Chondrocyte (in vitro differentiated cells): ENCODE data around the gene MEA1. TPM values are rescaled to one million over a fixed set of nuclear protein-coding genes. Genes with fewer than 3 reads are reported as not detected.

ENCODE experiments used
- DNase-seq: peaks from one replicate; pipeline ENCODE4 v3.0.0; 2021; ENCODE audit warnings: mixed read lengths, low spot score
- H3K27ac Mint-ChIP-seq: one replicate; pipeline ENCODE4 v1.8.0; 2021; ENCODE audit warnings: mild to moderate bottlenecking, moderate library complexity, mixed read lengths; ENCODE audit not compliant: unreplicated experiment
- H3K27me3 Mint-ChIP-seq: 2 replicates; pipeline ENCODE4 v1.8.0; 2021; ENCODE audit warnings: low read depth, mixed read lengths
- H3K36me3 Mint-ChIP-seq: 2 replicates; pipeline ENCODE4 v1.8.0; 2021; ENCODE audit warnings: low read depth, mixed read lengths
- H3K4me1 Mint-ChIP-seq: 2 replicates; pipeline ENCODE4 v1.8.0; 2021; ENCODE audit warnings: low read depth, mild to moderate bottlenecking, mixed read lengths
- H3K4me3 Mint-ChIP-seq: one replicate; pipeline ENCODE4 v1.8.0; 2021; ENCODE audit warnings: mild to moderate bottlenecking, moderate library complexity, mixed read lengths; ENCODE audit not compliant: unreplicated experiment
- H3K9me3 Mint-ChIP-seq: 2 replicates; pipeline ENCODE4 v1.8.0; 2021; ENCODE audit warnings: low read depth, mixed read lengths
- CTCF ChIP-seq: fragments of 200-600 bp; sonication (generic); IDR thresholded peaks from 2 replicates; pipeline ENCODE4 v1.5.0; 2021; ENCODE audit warnings: antibody characterized with exemption, mild to moderate bottlenecking, moderate library complexity
- total RNA-seq: library from RNA; stranded (reverse); gene quantifications from 3 replicates; pipeline ENCODE4 v1.2.1, GENCODE V29; 2021

The MEA1 gene
- total RNA-seq, 1 donor from 2014 or later: 71.1 TPM

DNA sequence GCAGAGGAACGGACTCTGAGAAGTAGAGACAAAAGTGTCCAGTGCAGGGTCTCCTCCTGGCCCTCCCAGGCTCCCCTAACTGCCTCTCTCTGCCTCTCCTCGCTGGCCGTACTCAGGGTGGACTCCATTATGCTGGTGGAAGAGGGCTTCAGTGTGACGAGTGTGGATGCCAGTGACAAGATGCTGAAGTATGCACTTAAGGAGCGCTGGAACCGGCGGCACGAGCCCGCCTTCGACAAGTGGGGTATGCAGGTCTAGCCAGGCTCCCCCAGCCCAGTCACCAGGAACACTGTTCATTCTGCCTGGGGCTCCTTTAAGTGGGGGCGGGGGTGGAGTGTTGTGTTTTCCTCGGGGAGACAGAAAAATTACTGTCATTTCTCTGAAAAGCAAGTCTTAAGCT is 51.6 kb downstream of the MEA1 start:
- no peaks in the 10 kb centered on the region for H3K27me3 Mint-ChIP-seq
- peaks cover 6% of the 10 kb centered on the region for H3K36me3 Mint-ChIP-seq
- no peak for TF ChIP-seq CTCF
- no peak overlapping the region for H3K4me3 Mint-ChIP-seq
- H3K9me3 Mint-ChIP-seq: no peaks in the 10 kb centered on the region
- DNase-seq: no peak
- no peak overlapping the region for H3K27ac Mint-ChIP-seq
- H3K4me1 Mint-ChIP-seq: peaks cover 19% of the 10 kb centered on the region

Other genes starting within 250 kb of the MEA1 start
- 9.2 to 10.8 TPM (median 9.7 TPM) in 3 replicates for gene BICRAL, start 231.9 kb downstream of the MEA1 start, total RNA-seq
- 56.4 to 62.7 TPM (median 58.6 TPM) in 3 replicates for gene RPL7L1, start 134.3 kb downstream of the MEA1 start, total RNA-seq
- not detected in 3 replicates for gene PTCRA, start 97.9 kb downstream of the MEA1 start, total RNA-seq
- gene CNPY3, start 84.5 kb downstream of the MEA1 start, total RNA-seq: 41.0 to 57.9 TPM (median 45.5 TPM) in 3 replicates
- 0.53 TPM in 1 of 3 replicates, not detected in the others for gene GNMT, start 53.2 kb downstream of the MEA1 start, total RNA-seq
- 16.0 to 30.5 TPM (median 17.0 TPM) in 3 replicates for gene PEX6, start 34.8 kb downstream of the MEA1 start, total RNA-seq
- 34.0 to 40.4 TPM (median 39.3 TPM) in 3 replicates for gene PPP2R5D, start 29.4 kb downstream of the MEA1 start, total RNA-seq
- gene KLHDC3, start 303 bp upstream of the MEA1 start, total RNA-seq: 66.3 to 96.9 TPM (median 90.3 TPM) in 3 replicates
- 58.6 to 75.2 TPM (median 63.2 TPM) in 3 replicates for gene RRP36, start 7.7 kb upstream of the MEA1 start, total RNA-seq
- 53.6 to 64.8 TPM (median 54.3 TPM) in 3 replicates for gene CUL7, start 39.9 kb upstream of the MEA1 start, total RNA-seq
- gene MRPL2, start 45.5 kb upstream of the MEA1 start, total RNA-seq: 42.6 to 46.6 TPM (median 42.9 TPM) in 3 replicates
- gene KLC4, start 45.7 kb upstream of the MEA1 start, total RNA-seq: 30.0 to 37.0 TPM (median 32.3 TPM) in 3 replicates
- gene PTK7, start 62.4 kb upstream of the MEA1 start, total RNA-seq: 282 to 293 TPM (median 288 TPM) in 3 replicates
- gene SRF, start 157.3 kb upstream of the MEA1 start, total RNA-seq: 42.2 to 43.9 TPM (median 42.7 TPM) in 3 replicates
- gene CUL9, start 168.2 kb upstream of the MEA1 start, total RNA-seq: 17.5 to 36.6 TPM (median 19.8 TPM) in 3 replicates
- gene DNPH1, start 215.5 kb upstream of the MEA1 start, total RNA-seq: 22.8 to 34.1 TPM (median 24.5 TPM) in 3 replicates
- gene TTBK1, start 229.5 kb upstream of the MEA1 start, total RNA-seq: 0.07 TPM in 1 of 3 replicates, not detected in the others